H1 (cell line): ENCODE measurements around the gene DOP1A. TPM values are rescaled to one million over a fixed set of nuclear protein-coding genes. Genes with fewer than 3 reads are reported as not detected.

Experiments
- KDM5A ChIP-seq: fragments of 200-600 bp; IDR thresholded peaks from 2 replicates; pipeline ENCODE4 v1.7.1; 2012; ENCODE audit warnings: mild to moderate bottlenecking, low read length, inconsistent platforms, mixed read lengths
- SUZ12 ChIP-seq: fragments of 200-600 bp; sonication (generic); IDR thresholded peaks from 2 replicates; pipeline ENCODE4 v1.6.1; 2012; ENCODE audit warnings: mild to moderate bottlenecking, inconsistent platforms, low read length, moderate library complexity, mixed read lengths
- TCF12 ChIP-seq: IDR thresholded peaks from 2 replicates; pipeline ENCODE4 v1.6.1; 2011; ENCODE audit warnings: low read depth, mild to moderate bottlenecking, low read length
- polyA plus RNA-seq, 7 experiments: library from polyadenylated mRNA; depleted of rRNA in 3 of 7; stranded (reverse) in 5 of 7; unstranded in 2 of 7; fragments of >200 nt in 5 of 7; fragments of 200-250 nt in 2 of 7; gene quantifications; 1 replicate in 5 of 7; 2 replicates in 1 of 7; 4 replicates in 1 of 7; pipeline versions ENCODE4 v1.2.1 to v1.2.3, GENCODE V29; 2011 to 2013; ENCODE audit warnings: missing spikeins in 2 of 7, mixed read lengths in 2 of 7
- total RNA-seq: library from RNA; stranded (reverse); fragmentation: NEBNext Ultra II Directional; extraction: Animal tissue kit (Norgen Biotek cat#: 25700); gene quantifications from 2 replicates; pipeline ENCODE4 v1.2.1, GENCODE V29; 2021

DOP1A gene
- total and polyA plus RNA-seq, 2 of the 8 experiments (the other 6 are each of a cell fraction or from before 2014, with no cell fraction given), result 7.5 to 14.7 TPM

- TF ChIP-seq SUZ12, result no peak
- TF ChIP-seq KDM5A, result no peak
- TF ChIP-seq TCF12, result no peak
These were observed 134.6 kb downstream of the DOP1A start (continued) for GRCh38 chr6:83202031-83202430.
